Body of pancreas (tissue), 4 donors: Measurements from ENCODE around the gene MEF2B.

Experiments
- CTCF ChIP-seq, 7 experiments: fragments of 450-650 bp in 4 of 7; fragments of 200-600 bp in 3 of 7; sonication (generic) in 3 of 7; IDR thresholded peaks; one replicate each; pipeline ENCODE4 v1.5.1; 2016 to 2019; ENCODE audit warnings: antibody characterized with exemption in 7 of 7
- POLR2A ChIP-seq, 3 donors: fragments of 450-650 bp; IDR thresholded peaks; one replicate each; pipeline ENCODE4 v1.6.1; 2016; ENCODE audit warnings: antibody characterized with exemption in 3 of 3, mild to moderate bottlenecking in 2 of 3

GRCh38 chr19:19149435-19149834, 20.6 kb downstream of the MEF2B start:
- TF ChIP-seq CTCF (IDR thresholded peaks at IDR 0.05) (no peak), POLR2A (IDR thresholded peaks at IDR 0.05) (no peak)
